Omental fat pad (tissue), 4 donors: ENCODE measurements around the gene AKAP13. TPM values are rescaled to one million over a fixed set of nuclear protein-coding genes. Genes with fewer than 3 reads are reported as not detected.
A peak's percentile ranks its signal among the peaks of the same experiment; 100 is the strongest.

ENCODE experiments used
- ATAC-seq: fragments of 150-250 bp; one replicate; pipeline ENCODE4 v1.9.1; 2016; ENCODE audit warnings: mild to moderate bottlenecking, moderate library complexity; ENCODE audit not compliant: low FRiP score
- DNase-seq: peaks from one replicate; pipeline ENCODE4 v3.0.0-alpha.2; 2019; ENCODE audit warnings: low spot score
- total RNA-seq, 4 donors: library from RNA; depleted of rRNA; stranded (reverse); fragments of >200 nt; gene quantifications; one replicate each; pipeline ENCODE4 v1.1.0, GENCODE V29; 2016
- TF ChIP-seq, protein P1 (sequence below), 3 donors: fragments of 450-650 bp; IDR thresholded peaks; one replicate each; pipeline ENCODE4 v1.5.1; 2016 to 2017; ENCODE audit warnings: antibody characterized with exemption in 3 of 3, mild to moderate bottlenecking in 3 of 3, moderate library complexity in 2 of 3

Gene AKAP13
- total RNA-seq, 4 donors from 2014 or later: 162 to 301 (median 216) TPM

DNA sequence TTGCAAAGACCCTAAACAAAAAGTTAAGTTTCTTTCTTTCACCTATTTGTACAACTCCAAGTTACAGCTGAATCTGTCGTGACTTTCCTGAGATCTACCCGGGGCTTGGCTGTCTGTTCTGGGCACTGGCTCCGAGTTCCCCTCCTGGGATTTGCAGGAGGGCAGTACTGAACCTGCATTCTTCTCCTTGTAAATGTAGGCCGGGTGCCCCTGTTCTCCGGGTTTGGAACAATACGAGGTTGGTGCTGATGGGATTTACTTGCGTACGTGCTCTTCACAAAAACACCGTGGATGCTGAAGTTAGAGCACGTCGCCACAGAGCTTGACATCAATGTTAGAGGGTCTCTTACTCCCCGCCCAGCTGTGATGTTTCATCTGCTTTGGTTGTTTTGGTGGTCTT lies 366.2 kb downstream of the AKAP13 start:
- ATAC-seq (no peak), DNase-seq (no peak)
- TF ChIP-seq, protein P1, sequence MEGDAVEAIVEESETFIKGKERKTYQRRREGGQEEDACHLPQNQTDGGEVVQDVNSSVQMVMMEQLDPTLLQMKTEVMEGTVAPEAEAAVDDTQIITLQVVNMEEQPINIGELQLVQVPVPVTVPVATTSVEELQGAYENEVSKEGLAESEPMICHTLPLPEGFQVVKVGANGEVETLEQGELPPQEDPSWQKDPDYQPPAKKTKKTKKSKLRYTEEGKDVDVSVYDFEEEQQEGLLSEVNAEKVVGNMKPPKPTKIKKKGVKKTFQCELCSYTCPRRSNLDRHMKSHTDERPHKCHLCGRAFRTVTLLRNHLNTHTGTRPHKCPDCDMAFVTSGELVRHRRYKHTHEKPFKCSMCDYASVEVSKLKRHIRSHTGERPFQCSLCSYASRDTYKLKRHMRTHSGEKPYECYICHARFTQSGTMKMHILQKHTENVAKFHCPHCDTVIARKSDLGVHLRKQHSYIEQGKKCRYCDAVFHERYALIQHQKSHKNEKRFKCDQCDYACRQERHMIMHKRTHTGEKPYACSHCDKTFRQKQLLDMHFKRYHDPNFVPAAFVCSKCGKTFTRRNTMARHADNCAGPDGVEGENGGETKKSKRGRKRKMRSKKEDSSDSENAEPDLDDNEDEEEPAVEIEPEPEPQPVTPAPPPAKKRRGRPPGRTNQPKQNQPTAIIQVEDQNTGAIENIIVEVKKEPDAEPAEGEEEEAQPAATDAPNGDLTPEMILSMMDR (IDR thresholded peaks at IDR 0.05): no peak

DNA sequence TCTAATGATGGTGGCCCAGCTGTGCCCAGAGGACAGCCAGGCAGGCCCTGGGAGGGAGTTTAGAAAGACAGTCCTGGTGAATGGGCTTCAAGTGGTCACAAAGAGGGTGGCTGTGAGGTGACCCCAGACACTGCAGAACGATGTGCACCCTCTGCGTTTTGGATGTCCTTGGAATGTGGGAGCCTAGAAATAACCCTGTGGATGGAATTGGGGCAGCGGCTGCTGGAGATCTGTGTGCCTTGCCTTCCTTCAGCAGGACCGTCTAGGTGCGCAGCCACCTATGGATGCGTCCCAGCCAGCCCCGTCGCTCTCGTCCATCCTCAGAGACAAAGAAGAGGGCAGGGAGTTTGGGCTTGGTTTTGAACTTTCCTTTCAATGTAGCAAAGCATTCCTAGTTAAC lies 367.8 kb downstream of the AKAP13 start:
- no peak for DNase-seq
- TF ChIP-seq, protein P1 (IDR thresholded peaks at IDR 0.05): no peak
- ATAC-seq: no peak

DNA sequence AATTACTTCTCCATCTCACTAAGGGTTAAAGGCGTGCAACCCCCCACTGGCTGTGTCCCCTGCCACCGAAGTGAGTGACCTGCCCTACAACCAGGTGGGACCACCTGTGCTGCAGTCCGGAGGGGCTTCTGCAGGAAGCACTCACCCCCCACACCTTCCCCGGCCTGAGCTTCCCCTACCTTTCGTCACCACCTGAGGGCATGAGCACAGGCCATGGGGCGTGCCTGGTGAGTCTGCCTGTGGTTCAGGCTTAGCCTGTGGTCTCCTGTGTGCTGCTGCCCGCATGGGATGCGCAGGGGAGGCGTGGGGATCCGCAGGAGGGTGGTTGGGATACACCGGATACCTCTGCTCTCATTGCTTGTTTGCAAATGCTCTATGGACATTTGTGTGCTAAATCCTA lies 368.3 kb downstream of the AKAP13 start:
- no peak for ATAC-seq
- TF ChIP-seq, protein P1 (IDR thresholded peaks at IDR 0.05): no peak
- no peak for DNase-seq

DNA sequence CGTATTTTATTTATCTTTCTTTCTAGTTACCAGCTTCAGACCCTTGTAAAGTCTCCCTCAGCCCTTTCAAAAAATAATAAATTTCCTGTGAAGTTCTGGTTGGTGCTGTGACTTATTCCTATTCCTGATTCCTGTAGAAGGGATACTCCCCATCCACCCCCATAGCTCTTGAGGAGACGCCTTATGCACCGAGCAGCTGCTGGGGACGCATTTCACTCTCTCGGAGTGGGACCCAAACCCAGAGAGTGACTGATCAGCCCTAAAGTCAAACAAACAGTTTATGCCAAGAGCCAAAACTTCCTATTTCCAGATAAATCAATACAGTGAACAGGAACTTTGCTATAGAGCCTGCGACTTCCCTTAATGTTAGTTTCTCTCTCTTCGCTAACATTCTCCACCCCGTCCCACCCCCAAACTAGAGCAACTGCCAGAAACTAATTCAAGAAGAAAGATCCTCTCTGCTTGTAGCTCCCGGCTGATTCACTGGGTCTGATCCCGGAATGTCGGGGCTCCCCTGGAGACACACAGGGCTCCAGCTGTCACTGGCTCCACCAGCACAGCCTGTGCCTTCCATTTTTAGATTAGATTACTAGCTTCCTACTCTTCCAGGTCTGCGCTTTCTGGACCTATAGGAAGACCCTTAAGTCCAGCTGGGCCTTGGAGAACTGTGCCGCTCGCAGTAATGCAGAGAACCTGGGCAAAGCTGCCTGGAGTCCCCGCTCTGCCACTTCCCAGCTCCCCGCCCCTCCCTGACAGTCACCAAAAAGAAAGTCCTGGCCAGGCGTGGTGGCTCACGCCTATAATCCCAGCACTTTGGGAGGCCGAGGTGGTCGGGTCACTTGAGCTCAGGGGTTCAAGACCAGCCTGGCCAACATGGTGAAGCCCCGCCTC lies 369.1 kb downstream of the AKAP13 start:
- TF ChIP-seq, protein P1 (IDR thresholded peaks at IDR 0.05): no peak
- DNase-seq (peak; percentile 21), ATAC-seq (no peak)

DNA sequence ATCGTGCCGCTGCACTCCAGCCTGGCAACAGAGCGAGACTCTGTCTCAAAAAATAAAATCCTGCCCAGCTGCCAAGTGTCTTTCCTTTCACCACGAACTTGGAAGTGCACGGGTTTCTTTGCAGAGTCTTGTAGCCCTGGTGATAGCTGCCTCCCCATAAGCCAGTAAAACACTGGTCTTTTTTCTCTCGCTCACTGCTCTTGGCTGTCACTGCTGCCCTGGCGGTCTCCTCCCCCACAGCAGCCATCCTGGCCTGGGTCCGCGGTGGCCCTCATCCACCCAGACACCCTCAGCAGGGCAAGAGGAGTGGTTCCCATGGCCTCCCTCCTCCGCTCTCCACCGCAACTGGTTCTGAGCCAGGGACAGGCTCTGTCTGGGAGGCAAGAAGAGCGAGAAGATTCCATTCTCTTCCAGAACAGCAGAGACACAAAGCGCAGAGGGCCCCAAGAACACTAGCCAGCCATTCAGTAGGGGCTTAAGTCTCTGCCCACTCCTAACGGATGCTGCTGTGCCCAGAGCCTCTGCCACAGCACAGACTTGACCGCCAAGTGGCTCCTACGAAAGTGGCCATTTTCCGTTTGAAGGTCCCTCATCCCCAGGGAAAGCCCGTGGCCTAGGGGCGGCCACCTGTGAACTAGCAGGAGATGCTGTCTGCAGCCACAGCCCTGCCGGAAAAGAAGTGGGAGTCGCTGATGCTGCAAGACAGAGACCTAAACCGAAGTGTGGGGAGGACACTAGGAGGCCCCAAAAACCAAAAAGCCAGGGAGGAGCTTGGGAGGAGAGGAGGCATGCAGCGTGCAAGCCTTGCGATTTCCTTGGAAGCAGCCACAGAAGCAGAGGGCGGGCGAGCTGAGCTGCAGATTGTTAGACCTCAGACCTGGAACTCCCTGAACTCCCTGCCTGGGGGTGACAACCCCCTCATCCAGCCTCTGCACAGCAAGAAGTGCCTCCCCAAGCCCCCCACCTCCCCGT lies 370.2 kb downstream of the AKAP13 start:
- TF ChIP-seq, protein P1 (IDR thresholded peaks at IDR 0.05): no peak
- DNase-seq (peak; percentile 21), ATAC-seq (peak; percentile 15)

DNA sequence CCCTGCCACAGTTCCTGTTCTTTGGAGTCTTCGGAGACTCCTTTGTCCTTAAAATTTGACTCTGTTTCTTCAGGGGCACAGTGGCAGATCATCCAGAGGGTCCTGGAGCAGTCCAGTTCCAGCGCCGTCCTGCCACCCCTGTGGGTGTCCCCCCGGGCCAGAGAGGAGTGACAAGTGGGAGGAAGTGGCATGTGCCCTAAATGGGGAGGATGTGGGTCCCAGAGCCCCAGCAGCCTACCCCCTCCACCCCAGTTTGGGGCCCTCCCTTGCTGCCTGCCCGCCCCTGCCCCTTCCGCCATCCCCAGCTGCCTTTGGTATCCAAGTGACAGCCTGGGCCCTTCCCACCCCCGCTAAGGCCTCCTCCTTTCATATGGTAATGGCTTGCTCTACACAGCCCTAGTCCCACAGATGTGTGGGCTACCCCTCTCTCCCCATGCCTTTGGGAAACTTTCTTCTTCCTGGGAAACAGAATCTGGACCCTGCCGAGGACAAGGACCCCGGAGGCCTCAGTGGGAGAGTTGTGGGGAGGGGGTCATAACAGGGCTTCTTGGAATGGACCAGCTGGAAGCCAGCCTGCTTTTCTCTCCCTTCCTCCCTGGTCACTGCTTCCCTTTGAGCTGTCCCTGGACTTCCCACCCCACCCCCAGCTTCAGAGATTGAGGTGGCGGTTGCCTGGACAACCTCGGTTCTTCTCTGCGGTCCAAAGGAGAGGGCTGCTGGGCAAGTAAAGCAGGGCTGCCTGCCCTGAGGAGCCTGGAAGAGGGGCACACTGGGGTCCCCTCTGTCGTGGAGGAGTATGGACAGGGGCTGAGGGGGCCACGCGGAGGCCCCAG lies 371.1 kb downstream of the AKAP13 start:
- ATAC-seq (no peak), DNase-seq (peak; percentile 22)
- TF ChIP-seq, protein P1 (IDR thresholded peaks at IDR 0.05): no peak
